GM12878 (cell line): ENCODE results near the gene MUC5B. TPM values are rescaled to one million over a fixed set of nuclear protein-coding genes. Genes with fewer than 3 reads are reported as not detected.

Source experiments
- ATAC-seq: fragments of 200-7000 bp; cut with Tn5 transposase; 3 replicates; pipeline ENCODE4 v1.9.1; 2020; ENCODE audit warnings: mild to moderate bottlenecking, moderate library complexity
- BruUV-seq: library from RNA; stranded (reverse); fragments of 400-500 nt; replicated peaks from 2 replicates; lab custom pipeline; 2021; lab: Mats Ljungman, UMichigan
- CTCF ChIA-PET: fragments of 300-600 bp; sonication (Branson Sonifier 250); formaldehyde crosslinking; extraction: SDS; loops from one replicate; lab custom pipeline; 2021; ENCODE audit warnings: inconsistent platforms; lab: Yijun Ruan, JAX
- POLR2A ChIA-PET: fragments of 350-600 bp; formaldehyde crosslinking; extraction: SDS; loops from one replicate; lab custom pipeline; 2021; ENCODE audit warnings: inconsistent platforms; lab: Charles Lee
- RAD21 ChIA-PET: fragments of 300-600 bp; sonication (Branson Sonifier 250); formaldehyde crosslinking; loops from one replicate; lab custom pipeline; 2023; ENCODE audit warnings: antibody characterized with exemption; ENCODE audit not compliant: unreplicated experiment; lab: Charles Lee
- SMC1A ChIA-PET: fragments of 300-600 bp; sonication (Branson Sonifier 250); formaldehyde crosslinking; loops from one replicate; lab custom pipeline; 2023; ENCODE audit not compliant: unreplicated experiment, uncharacterized antibody; lab: Charles Lee
- DNase-seq: peaks from one replicate; pipeline ENCODE4 v3.0.0-alpha.2; 2011; ENCODE audit warnings: low read depth, low spot score
- FAIRE-seq: peaks from 3 replicates; lab custom pipeline; 2011; peaks lifted over from hg19 to GRCh38; lab: Jason Lieb, UNC
- H2AFZ ChIP-seq: 2 replicates; pipeline ENCODE4 v1.6.0; 2011; ENCODE audit warnings: low read depth, low read length, control low read depth; ENCODE audit not compliant: control insufficient read depth
- H3K27ac ChIP-seq: 2 replicates; pipeline ENCODE4 v1.5.1; 2011; ENCODE audit warnings: control low read depth; ENCODE audit not compliant: control insufficient read depth, insufficient read depth
- H3K27me3 ChIP-seq, 2 experiments: replicated peaks in 1 of 2; 2 replicates each; pipeline versions ENCODE4 v1.6.0 to v1.6.1; 2011; ENCODE audit warnings: low read length in 1 of 2; ENCODE audit not compliant: control insufficient read depth in 2 of 2, insufficient read depth in 2 of 2
- H3K36me3 ChIP-seq, 2 experiments: 2 replicates each; pipeline ENCODE4 v1.5.1; 2011; ENCODE audit warnings: low read length in 1 of 2; ENCODE audit not compliant: control insufficient read depth in 2 of 2, insufficient read depth in 2 of 2
- H3K4me1 ChIP-seq: 2 replicates; pipeline ENCODE4 v1.6.1; 2011; ENCODE audit warnings: mild to moderate bottlenecking, low read length, moderate library complexity, mixed read lengths; ENCODE audit not compliant: control insufficient read depth, insufficient read depth
- H3K4me2 ChIP-seq: 2 replicates; pipeline ENCODE4 v1.6.0; 2011; ENCODE audit warnings: control low read depth; ENCODE audit not compliant: control insufficient read depth, insufficient read depth
- H3K4me3 ChIP-seq: fragments of 200-600 bp; sonication (generic); 2 replicates; pipeline ENCODE4 v1.5.1; 2016
- H3K79me2 ChIP-seq: 2 replicates; pipeline ENCODE4 v1.6.0; 2011; ENCODE audit warnings: low read length; ENCODE audit not compliant: control insufficient read depth, insufficient read depth
- H3K9ac ChIP-seq: 2 replicates; pipeline ENCODE4 v1.8.0; 2011; ENCODE audit warnings: low read length, control low read depth, mixed read lengths; ENCODE audit not compliant: control insufficient read depth, insufficient read depth
- H3K9me3 ChIP-seq: replicated peaks from 3 replicates; pipeline ENCODE4 v1.5.1; 2011; ENCODE audit warnings: mild to moderate bottlenecking, low read length; ENCODE audit not compliant: control insufficient read depth, insufficient read depth
- H4K20me1 ChIP-seq: 2 replicates; pipeline ENCODE4 v1.6.0; 2011; ENCODE audit not compliant: control insufficient read depth, insufficient read depth
- ATF3 ChIP-seq: IDR thresholded peaks from 2 replicates; pipeline ENCODE4 v1.6.1; 2011; ENCODE audit warnings: low read depth, mild to moderate bottlenecking, low read length, moderate library complexity, borderline replicate concordance; ENCODE audit errors: extremely low read depth
- CHD1 ChIP-seq: IDR thresholded peaks from 2 replicates; pipeline ENCODE4 v1.6.1; 2012; ENCODE audit warnings: low read depth, low read length, improper control_type of control experiment
- CHD2 ChIP-seq: IDR thresholded peaks from 2 replicates; pipeline ENCODE4 v1.6.1; 2011; ENCODE audit warnings: low read depth, low read length, improper control_type of control experiment, borderline replicate concordance
- E2F8 ChIP-seq: fragments of 450-650 bp; IDR thresholded peaks from 2 replicates; pipeline ENCODE4 v1.6.1; 2018; ENCODE audit warnings: mild to moderate bottlenecking, low read depth, moderate library complexity; ENCODE audit not compliant: partially characterized antibody
- ETV6 ChIP-seq, 2 experiments: fragments of 450-650 bp in 1 of 2; IDR thresholded peaks in 1 of 2; conservative IDR thresholded peaks in 1 of 2; 2 replicates each; pipeline ENCODE4 v1.6.1; 2014; ENCODE audit warnings: antibody characterized with exemption in 1 of 2, borderline replicate concordance in 1 of 2, low read depth in 1 of 2, mild to moderate bottlenecking in 1 of 2, moderate library complexity in 1 of 2
- LARP7 ChIP-seq: fragments of 450-650 bp; IDR thresholded peaks from 2 replicates; pipeline ENCODE4 v1.6.1; 2017; ENCODE audit warnings: mild to moderate bottlenecking
- MEF2A ChIP-seq: IDR thresholded peaks from 2 replicates; pipeline ENCODE4 v1.6.1; 2011; ENCODE audit warnings: low read depth, mild to moderate bottlenecking, low read length, moderate library complexity; ENCODE audit not compliant: insufficient read depth
- NBN ChIP-seq: fragments of 450-650 bp; IDR thresholded peaks from 2 replicates; pipeline ENCODE4 v1.6.1; 2016
- PML ChIP-seq: IDR thresholded peaks from 2 replicates; pipeline ENCODE4 v1.6.1; 2012; ENCODE audit warnings: low read length, inconsistent platforms
- SKIL ChIP-seq: fragments of 450-650 bp; IDR thresholded peaks from 2 replicates; pipeline ENCODE4 v1.6.1; 2017; ENCODE audit warnings: mild to moderate bottlenecking, low read depth, inconsistent platforms; ENCODE audit not compliant: poor library complexity, severe bottlenecking
- SMAD5 ChIP-seq: IDR thresholded peaks from 2 replicates; pipeline ENCODE4 v1.6.1; 2016; ENCODE audit warnings: antibody characterized with exemption, low read depth
- SMARCA5 ChIP-seq: fragments of 450-650 bp; IDR thresholded peaks from 2 replicates; pipeline ENCODE4 v1.6.1; 2017; ENCODE audit warnings: mild to moderate bottlenecking
- TCF12 ChIP-seq: IDR thresholded peaks from 2 replicates; pipeline ENCODE4 v1.6.1; 2011; ENCODE audit warnings: low read depth, mild to moderate bottlenecking, low read length
- WRNIP1 ChIP-seq: IDR thresholded peaks from 2 replicates; pipeline ENCODE4 v1.6.1; 2011; ENCODE audit warnings: low read depth, low read length, improper control_type of control experiment, borderline replicate concordance
- ZSCAN29 ChIP-seq: fragments of 450-650 bp; IDR thresholded peaks from 2 replicates; pipeline ENCODE4 v1.6.1; 2017; ENCODE audit warnings: mild to moderate bottlenecking, moderate library complexity
- WGBS: methylation state at CpG from one replicate; pipeline ENCODE4 v1.1.6; 2016; ENCODE audit warnings: low lambda C conversion rate; ENCODE audit not compliant: insufficient replicate concordance, insufficient coverage; ENCODE audit errors: missing lambda C conversion rate; 5-methylcytosine and 5-hydroxymethylcytosine counted together
- in situ Hi-C: fragments of 300-500 bp; cut with MboI; formaldehyde crosslinking; loops from 9 replicates; pipeline ENCODE4 v1.14.3; 2018; ENCODE audit warnings: mixed read lengths
- intact Hi-C: fragments of 100-400 bp; cut with micrococcal nuclease; formaldehyde crosslinking; loops from one replicate; pipeline ENCODE4 v1.14.2; 2022; ENCODE audit not compliant: unreplicated experiment
- polyA plus RNA-seq, 11 experiments: library from polyadenylated mRNA; depleted of rRNA in 4 of 11; unstranded in 6 of 11; stranded (reverse) in 5 of 11; fragments of >200 nt; fragmentation: Nextera tagmentation in 4 of 11; fragmentation: Illumina TruSeq in 1 of 11; extraction: Ambion mirVana in 4 of 11; extraction: Trizol in 1 of 11; gene quantifications; 1 replicate in 1 of 11; 2 replicates in 10 of 11; pipeline versions ENCODE4 v1.2.1 to v1.2.3, GENCODE V29; 2011 to 2016; ENCODE audit warnings: inconsistent platforms in 2 of 11, missing spikeins in 2 of 11, low read depth in 1 of 11
- total RNA-seq, 4 experiments: library from RNA; depleted of rRNA in 3 of 4; stranded (reverse); fragments of >200 nt in 3 of 4; fragmentation: Illumina TruSeq in 1 of 4; extraction: Trizol in 1 of 4; gene quantifications; 2 replicates each; pipeline versions ENCODE4 v1.2.1 to v1.2.3, GENCODE V29; 2013 to 2021
- TF ChIP-seq, protein P1 (sequence below): fragments of 450-650 bp; IDR thresholded peaks from 2 replicates; pipeline ENCODE4 v1.6.1; 2017; ENCODE audit warnings: antibody characterized with exemption, mild to moderate bottlenecking, moderate library complexity

Gene MUC5B
- total and polyA plus RNA-seq, 10 of the 15 experiments (the other 5 are each of a cell fraction or from before 2014, with no cell fraction given) = 1.5 TPM; not detected in 9

DNA sequence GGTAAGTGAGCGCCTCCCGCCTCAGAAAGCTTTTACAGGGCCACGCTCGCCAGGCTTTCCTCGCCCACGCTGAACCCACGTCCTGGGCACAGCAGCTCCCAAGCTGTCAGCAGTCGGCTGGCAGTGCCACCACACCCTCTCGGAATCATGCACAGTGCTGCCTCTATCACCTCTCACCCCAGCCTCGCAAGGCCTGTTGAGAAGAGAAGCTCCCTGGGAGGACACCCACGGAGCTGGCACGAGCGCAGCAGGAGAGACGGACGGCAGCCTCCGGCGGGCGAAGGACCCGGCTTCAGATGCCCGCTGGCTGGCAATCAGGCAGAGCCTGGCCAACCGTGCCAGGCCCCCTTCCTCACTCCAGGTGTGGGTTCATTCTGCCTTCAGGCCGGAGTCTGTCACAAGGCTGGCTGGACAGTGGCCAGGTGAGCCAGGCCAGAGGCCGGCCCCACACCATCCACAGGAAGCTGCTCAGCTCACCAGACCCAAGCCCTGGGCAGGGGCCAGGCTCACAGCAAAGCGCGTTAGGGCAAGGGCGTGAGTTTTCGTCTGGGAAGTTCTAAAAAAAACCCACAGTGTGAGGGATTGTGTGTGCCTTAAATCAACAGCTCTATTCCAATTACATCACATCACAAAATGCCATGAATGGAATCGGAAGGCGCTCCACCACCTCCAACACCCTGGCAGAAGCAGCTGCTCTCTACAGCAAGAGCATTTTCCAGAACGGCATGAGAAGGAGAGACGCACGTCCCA, 53.4 kb downstream of the MUC5B start:
- no peak overlapping the region for H3K4me2 ChIP-seq
- POLR2A ChIA-PET = interaction anchor here (0.6 kb wide), 1 partner anchor 418 kb away, joined by 3 read pairs; no protein-coding TSS in a partner anchor
- no peak overlapping the region for H2AFZ ChIP-seq
- peaks cover 2 to 3% of the 10 kb centered on the region in 2 experiments; a peak in 2 of 4 replicates for H3K36me3 ChIP-seq
- no peak overlapping the region for H3K9ac ChIP-seq
- WGBS = 99% methylated on average over 30 of the region's 32 CpGs
- intact Hi-C loops = no loop called here
- DNase-seq (no peak), ATAC-seq (no peak), FAIRE-seq (no peak)
- SMC1A ChIA-PET = no interaction called here
- H3K4me1 ChIP-seq = no peaks in the 10 kb centered on the region
- RAD21 ChIA-PET = no interaction called here
- CTCF ChIA-PET = no interaction called here
- in situ Hi-C loops = no loop called here
- no peak overlapping the region for H3K4me3 ChIP-seq
- no peaks in the 10 kb centered on the region for H3K27me3 ChIP-seq
- no peaks in the 10 kb centered on the region for H3K79me2 ChIP-seq
- H3K27ac ChIP-seq = no peak overlapping the region
- no TSS peak for BruUV-seq
- no peaks in the 10 kb centered on the region for H3K9me3 ChIP-seq
- H4K20me1 ChIP-seq = no peaks in the 10 kb centered on the region
- TF ChIP-seq WRNIP1 (no peak), NBN (no peak), MEF2A (no peak), TCF12 (no peak), CHD1 (no peak), PML (no peak), ZSCAN29 (no peak), ETV6 (conservative IDR thresholded peaks at IDR 0.05 in 1 of 2, IDR thresholded peaks at IDR 0.05 in 1 of 2; ENCODE audit: borderline replicate concordance in 1 of 2, low read depth in 1 of 2) (no peak), SMAD5 (no peak), SMARCA5 (no peak), E2F8 (no peak), SKIL (no peak), ATF3 (no peak), LARP7 (no peak), CHD2 (no peak)
- TF ChIP-seq, protein P1, sequence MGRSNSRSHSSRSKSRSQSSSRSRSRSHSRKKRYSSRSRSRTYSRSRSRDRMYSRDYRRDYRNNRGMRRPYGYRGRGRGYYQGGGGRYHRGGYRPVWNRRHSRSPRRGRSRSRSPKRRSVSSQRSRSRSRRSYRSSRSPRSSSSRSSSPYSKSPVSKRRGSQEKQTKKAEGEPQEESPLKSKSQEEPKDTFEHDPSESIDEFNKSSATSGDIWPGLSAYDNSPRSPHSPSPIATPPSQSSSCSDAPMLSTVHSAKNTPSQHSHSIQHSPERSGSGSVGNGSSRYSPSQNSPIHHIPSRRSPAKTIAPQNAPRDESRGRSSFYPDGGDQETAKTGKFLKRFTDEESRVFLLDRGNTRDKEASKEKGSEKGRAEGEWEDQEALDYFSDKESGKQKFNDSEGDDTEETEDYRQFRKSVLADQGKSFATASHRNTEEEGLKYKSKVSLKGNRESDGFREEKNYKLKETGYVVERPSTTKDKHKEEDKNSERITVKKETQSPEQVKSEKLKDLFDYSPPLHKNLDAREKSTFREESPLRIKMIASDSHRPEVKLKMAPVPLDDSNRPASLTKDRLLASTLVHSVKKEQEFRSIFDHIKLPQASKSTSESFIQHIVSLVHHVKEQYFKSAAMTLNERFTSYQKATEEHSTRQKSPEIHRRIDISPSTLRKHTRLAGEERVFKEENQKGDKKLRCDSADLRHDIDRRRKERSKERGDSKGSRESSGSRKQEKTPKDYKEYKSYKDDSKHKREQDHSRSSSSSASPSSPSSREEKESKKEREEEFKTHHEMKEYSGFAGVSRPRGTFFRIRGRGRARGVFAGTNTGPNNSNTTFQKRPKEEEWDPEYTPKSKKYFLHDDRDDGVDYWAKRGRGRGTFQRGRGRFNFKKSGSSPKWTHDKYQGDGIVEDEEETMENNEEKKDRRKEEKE = no peak
